H1 (cell line): ENCODE data around the gene RAI14. TPM values are rescaled to one million over a fixed set of nuclear protein-coding genes. Genes with fewer than 3 reads are reported as not detected.

Experiments
- ASH2L ChIP-seq: fragments of 200-600, 300-600 bp; sonication (generic); IDR thresholded peaks from one replicate; pipeline ENCODE4 v1.7.1; 2017; ENCODE audit warnings: low read length
- BCL11A ChIP-seq, 2 experiments: IDR thresholded peaks; one replicate each; pipeline ENCODE4 v1.6.1; 2011; ENCODE audit warnings: low read depth in 2 of 2, low read length in 2 of 2, mild to moderate bottlenecking in 2 of 2
- CEBPB ChIP-seq: IDR thresholded peaks from 2 replicates; pipeline ENCODE4 v1.6.1; 2012; ENCODE audit warnings: low read depth, low read length
- KDM4A ChIP-seq: IDR thresholded peaks from one replicate; pipeline ENCODE4 v1.7.1; 2012; ENCODE audit warnings: low read depth, mild to moderate bottlenecking, moderate library complexity, low read length, inconsistent platforms; ENCODE audit not compliant: severe bottlenecking
- NRF1 ChIP-seq: IDR thresholded peaks from 2 replicates; pipeline ENCODE4 v1.6.1; 2011; ENCODE audit warnings: mild to moderate bottlenecking, low read depth, low read length, improper control_type of control experiment
- SIRT6 ChIP-seq: IDR thresholded peaks from one replicate; pipeline ENCODE4 v1.7.1; 2012; ENCODE audit warnings: low read length, inconsistent platforms
- TAF7 ChIP-seq: optimal IDR thresholded peaks from 2 replicates; pipeline ENCODE3; 2011; ENCODE audit warnings: low read depth, mild to moderate bottlenecking, inconsistent platforms, low read length, moderate library complexity, borderline replicate concordance
- TCF12 ChIP-seq: IDR thresholded peaks from 2 replicates; pipeline ENCODE4 v1.6.1; 2011; ENCODE audit warnings: low read depth, mild to moderate bottlenecking, low read length
- polyA plus RNA-seq, 7 experiments: library from polyadenylated mRNA; depleted of rRNA in 3 of 7; stranded (reverse) in 5 of 7; unstranded in 2 of 7; fragments of >200 nt in 5 of 7; fragments of 200-250 nt in 2 of 7; gene quantifications; 1 replicate in 5 of 7; 2 replicates in 1 of 7; 4 replicates in 1 of 7; pipeline versions ENCODE4 v1.2.1 to v1.2.3, GENCODE V29; 2011 to 2013; ENCODE audit warnings: missing spikeins in 2 of 7, mixed read lengths in 2 of 7
- total RNA-seq: library from RNA; stranded (reverse); fragmentation: NEBNext Ultra II Directional; extraction: Animal tissue kit (Norgen Biotek cat#: 25700); gene quantifications from 2 replicates; pipeline ENCODE4 v1.2.1, GENCODE V29; 2021
- TF ChIP-seq, protein P1 (sequence below): fragments of 300-600 bp; sonication (generic); IDR thresholded peaks from 2 replicates; pipeline ENCODE4 v1.7.1; 2012; ENCODE audit warnings: low read length, moderate library complexity, mild to moderate bottlenecking, inconsistent platforms; ENCODE audit not compliant: insufficient replicate concordance

RAI14 gene
- total and polyA plus RNA-seq, 2 of the 8 experiments (the other 6 are each of a cell fraction or from before 2014, with no cell fraction given) = 48.4 to 210 TPM

DNA sequence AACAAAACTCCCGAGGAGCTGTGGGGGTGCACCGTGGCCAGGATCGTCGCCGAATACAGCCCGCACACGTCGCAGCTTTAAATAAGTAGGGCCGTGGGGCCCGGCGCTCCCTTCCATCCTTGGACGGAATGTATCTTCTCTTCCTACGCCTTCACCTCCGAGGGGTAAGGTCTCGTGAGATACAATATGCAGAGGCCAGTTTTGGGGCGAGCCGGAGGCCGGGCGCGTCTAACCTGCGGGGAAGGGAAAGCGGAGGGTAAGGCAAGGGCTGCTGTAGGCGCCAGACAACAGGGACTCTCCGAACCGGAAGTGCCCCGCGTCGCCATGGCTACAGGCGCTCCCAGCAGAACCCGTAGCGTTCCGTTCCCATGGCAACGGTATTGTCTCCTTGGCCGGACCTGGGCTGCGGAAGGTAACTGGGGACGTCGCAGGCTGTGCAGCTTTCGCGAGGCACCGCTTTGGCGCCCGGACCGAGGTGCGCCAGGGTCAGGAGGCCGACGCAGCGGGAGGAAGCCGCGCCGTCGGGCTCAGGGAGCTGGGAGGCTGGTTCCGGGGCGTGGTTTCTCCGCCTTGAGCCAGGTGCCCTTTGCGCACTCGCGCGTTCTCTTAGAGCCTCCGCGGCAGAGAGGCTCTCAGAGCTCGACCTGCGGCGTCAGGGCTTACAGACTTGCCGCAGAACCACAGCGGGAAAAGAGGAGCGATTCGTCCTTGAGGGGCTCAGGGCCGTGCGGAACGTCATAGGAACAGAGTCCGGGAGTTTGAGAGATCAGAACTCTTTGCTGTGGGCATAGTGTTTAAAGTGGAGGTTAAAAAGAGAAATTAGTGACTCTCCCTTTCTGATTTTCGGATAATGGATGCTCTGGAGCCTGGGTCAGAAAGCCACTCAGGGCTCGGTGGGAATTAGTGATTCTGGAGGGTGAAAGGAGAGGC lies 182.9 kb downstream of the RAI14 start, which contains the start of gene TTC23L (continued):
- no peak for TF ChIP-seq CEBPB
- peak; percentile 72; the same call in 1 of the 2 replicates for TF ChIP-seq TCF12
- TF ChIP-seq NRF1 = 0 out of 2 replicates have a peak, but pooled peaks have one; percentile 12
- no peak for TF ChIP-seq SIRT6
- TF ChIP-seq ASH2L = peak; percentile 93
- TF ChIP-seq, protein P1, sequence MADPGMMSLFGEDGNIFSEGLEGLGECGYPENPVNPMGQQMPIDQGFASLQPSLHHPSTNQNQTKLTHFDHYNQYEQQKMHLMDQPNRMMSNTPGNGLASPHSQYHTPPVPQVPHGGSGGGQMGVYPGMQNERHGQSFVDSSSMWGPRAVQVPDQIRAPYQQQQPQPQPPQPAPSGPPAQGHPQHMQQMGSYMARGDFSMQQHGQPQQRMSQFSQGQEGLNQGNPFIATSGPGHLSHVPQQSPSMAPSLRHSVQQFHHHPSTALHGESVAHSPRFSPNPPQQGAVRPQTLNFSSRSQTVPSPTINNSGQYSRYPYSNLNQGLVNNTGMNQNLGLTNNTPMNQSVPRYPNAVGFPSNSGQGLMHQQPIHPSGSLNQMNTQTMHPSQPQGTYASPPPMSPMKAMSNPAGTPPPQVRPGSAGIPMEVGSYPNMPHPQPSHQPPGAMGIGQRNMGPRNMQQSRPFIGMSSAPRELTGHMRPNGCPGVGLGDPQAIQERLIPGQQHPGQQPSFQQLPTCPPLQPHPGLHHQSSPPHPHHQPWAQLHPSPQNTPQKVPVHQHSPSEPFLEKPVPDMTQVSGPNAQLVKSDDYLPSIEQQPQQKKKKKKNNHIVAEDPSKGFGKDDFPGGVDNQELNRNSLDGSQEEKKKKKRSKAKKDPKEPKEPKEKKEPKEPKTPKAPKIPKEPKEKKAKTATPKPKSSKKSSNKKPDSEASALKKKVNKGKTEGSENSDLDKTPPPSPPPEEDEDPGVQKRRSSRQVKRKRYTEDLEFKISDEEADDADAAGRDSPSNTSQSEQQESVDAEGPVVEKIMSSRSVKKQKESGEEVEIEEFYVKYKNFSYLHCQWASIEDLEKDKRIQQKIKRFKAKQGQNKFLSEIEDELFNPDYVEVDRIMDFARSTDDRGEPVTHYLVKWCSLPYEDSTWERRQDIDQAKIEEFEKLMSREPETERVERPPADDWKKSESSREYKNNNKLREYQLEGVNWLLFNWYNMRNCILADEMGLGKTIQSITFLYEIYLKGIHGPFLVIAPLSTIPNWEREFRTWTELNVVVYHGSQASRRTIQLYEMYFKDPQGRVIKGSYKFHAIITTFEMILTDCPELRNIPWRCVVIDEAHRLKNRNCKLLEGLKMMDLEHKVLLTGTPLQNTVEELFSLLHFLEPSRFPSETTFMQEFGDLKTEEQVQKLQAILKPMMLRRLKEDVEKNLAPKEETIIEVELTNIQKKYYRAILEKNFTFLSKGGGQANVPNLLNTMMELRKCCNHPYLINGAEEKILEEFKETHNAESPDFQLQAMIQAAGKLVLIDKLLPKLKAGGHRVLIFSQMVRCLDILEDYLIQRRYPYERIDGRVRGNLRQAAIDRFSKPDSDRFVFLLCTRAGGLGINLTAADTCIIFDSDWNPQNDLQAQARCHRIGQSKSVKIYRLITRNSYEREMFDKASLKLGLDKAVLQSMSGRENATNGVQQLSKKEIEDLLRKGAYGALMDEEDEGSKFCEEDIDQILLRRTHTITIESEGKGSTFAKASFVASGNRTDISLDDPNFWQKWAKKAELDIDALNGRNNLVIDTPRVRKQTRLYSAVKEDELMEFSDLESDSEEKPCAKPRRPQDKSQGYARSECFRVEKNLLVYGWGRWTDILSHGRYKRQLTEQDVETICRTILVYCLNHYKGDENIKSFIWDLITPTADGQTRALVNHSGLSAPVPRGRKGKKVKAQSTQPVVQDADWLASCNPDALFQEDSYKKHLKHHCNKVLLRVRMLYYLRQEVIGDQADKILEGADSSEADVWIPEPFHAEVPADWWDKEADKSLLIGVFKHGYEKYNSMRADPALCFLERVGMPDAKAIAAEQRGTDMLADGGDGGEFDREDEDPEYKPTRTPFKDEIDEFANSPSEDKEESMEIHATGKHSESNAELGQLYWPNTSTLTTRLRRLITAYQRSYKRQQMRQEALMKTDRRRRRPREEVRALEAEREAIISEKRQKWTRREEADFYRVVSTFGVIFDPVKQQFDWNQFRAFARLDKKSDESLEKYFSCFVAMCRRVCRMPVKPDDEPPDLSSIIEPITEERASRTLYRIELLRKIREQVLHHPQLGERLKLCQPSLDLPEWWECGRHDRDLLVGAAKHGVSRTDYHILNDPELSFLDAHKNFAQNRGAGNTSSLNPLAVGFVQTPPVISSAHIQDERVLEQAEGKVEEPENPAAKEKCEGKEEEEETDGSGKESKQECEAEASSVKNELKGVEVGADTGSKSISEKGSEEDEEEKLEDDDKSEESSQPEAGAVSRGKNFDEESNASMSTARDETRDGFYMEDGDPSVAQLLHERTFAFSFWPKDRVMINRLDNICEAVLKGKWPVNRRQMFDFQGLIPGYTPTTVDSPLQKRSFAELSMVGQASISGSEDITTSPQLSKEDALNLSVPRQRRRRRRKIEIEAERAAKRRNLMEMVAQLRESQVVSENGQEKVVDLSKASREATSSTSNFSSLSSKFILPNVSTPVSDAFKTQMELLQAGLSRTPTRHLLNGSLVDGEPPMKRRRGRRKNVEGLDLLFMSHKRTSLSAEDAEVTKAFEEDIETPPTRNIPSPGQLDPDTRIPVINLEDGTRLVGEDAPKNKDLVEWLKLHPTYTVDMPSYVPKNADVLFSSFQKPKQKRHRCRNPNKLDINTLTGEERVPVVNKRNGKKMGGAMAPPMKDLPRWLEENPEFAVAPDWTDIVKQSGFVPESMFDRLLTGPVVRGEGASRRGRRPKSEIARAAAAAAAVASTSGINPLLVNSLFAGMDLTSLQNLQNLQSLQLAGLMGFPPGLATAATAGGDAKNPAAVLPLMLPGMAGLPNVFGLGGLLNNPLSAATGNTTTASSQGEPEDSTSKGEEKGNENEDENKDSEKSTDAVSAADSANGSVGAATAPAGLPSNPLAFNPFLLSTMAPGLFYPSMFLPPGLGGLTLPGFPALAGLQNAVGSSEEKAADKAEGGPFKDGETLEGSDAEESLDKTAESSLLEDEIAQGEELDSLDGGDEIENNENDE = no peak
- peak; percentile 90 for TF ChIP-seq TAF7
- no peak for TF ChIP-seq BCL11A (IDR thresholded peaks at IDR 0.05; ENCODE audit: low read depth in 2 of 2, low read length in 2 of 2)
- TF ChIP-seq KDM4A = peak; percentile 59
